OCI-LY1 (cell line): ENCODE measurements around the gene PCGF3.
"Not testable (repeated sequence)": the region's sequence is repeated elsewhere in the genome, so short reads cannot be mapped to it uniquely, and the experiment has no call there.

Experiments
- H2AFZ ChIP-seq: fragments of 200-600 bp; sonication (generic), shearing (Covaris generic); 2 replicates; pipeline ENCODE4 v1.6.0; 2014; ENCODE audit warnings: antibody characterized with exemption, mild to moderate bottlenecking, low read length
- H3F3A ChIP-seq: fragments of 200-600 bp; sonication (generic), shearing (Covaris generic); 2 replicates; pipeline ENCODE4 v1.6.0; 2014; ENCODE audit warnings: mild to moderate bottlenecking, antibody characterized with exemption, low read length, moderate library complexity; ENCODE audit not compliant: insufficient read depth
- H3K27ac ChIP-seq: fragments of 200-600 bp; sonication (generic); 2 replicates; pipeline ENCODE4 v1.5.1; 2014; ENCODE audit warnings: low read length, mixed run types, mild to moderate bottlenecking, low read depth; ENCODE audit not compliant: poor library complexity, severe bottlenecking
- H3K27me3 ChIP-seq: fragments of 200-600 bp; sonication (generic); 2 replicates; pipeline ENCODE4 v1.6.0; 2014; ENCODE audit warnings: antibody characterized with exemption, mild to moderate bottlenecking, low read length, moderate library complexity; ENCODE audit not compliant: insufficient read depth
- H3K36me3 ChIP-seq: fragments of 200-600 bp; sonication (generic); 2 replicates; pipeline ENCODE4 v1.6.1; 2014; ENCODE audit warnings: mild to moderate bottlenecking, antibody characterized with exemption, low read length, moderate library complexity, mixed read lengths; ENCODE audit not compliant: insufficient read depth
- H3K4me1 ChIP-seq: fragments of 200-600 bp; sonication (generic); 2 replicates; pipeline ENCODE4 v1.5.1; 2014; ENCODE audit warnings: mild to moderate bottlenecking, low read length, moderate library complexity; ENCODE audit not compliant: insufficient read depth, severe bottlenecking
- H3K4me2 ChIP-seq: fragments of 200-600 bp; sonication (generic), shearing (Covaris generic); 2 replicates; pipeline ENCODE4 v1.6.1; 2014; ENCODE audit warnings: low read length
- H3K4me3 ChIP-seq: fragments of 200-600 bp; sonication (generic); 2 replicates; pipeline ENCODE4 v1.5.1; 2014; ENCODE audit warnings: low read length, low read depth, mild to moderate bottlenecking, mixed read lengths; ENCODE audit not compliant: poor library complexity, severe bottlenecking
- H3K79me2 ChIP-seq: fragments of 200-600 bp; shearing (Covaris generic); 2 replicates; pipeline ENCODE4 v1.6.1; 2016; ENCODE audit warnings: mixed run types, low read length, mixed read lengths; ENCODE audit not compliant: insufficient read depth
- H3K9ac ChIP-seq: fragments of 200-600 bp; sonication (generic), shearing (Covaris generic); 2 replicates; pipeline ENCODE4 v1.6.1; 2014; ENCODE audit warnings: mild to moderate bottlenecking, low read length, mixed read lengths
- H3K9me2 ChIP-seq: fragments of 200-600 bp; sonication (generic), shearing (Covaris generic); 2 replicates; pipeline ENCODE4 v1.6.1; 2014; ENCODE audit warnings: low read depth, mild to moderate bottlenecking, low read length, mixed read lengths
- H3K9me3 ChIP-seq: fragments of 200-600 bp; shearing (Covaris generic); 2 replicates; pipeline ENCODE4 v1.6.1; 2014; ENCODE audit warnings: low read length, mixed read lengths
- H4K20me1 ChIP-seq: fragments of 200-600 bp; sonication (generic), shearing (Covaris generic); 2 replicates; pipeline ENCODE4 v1.6.0; 2016; ENCODE audit warnings: mild to moderate bottlenecking, low read length; ENCODE audit not compliant: insufficient read depth
- CTCF ChIP-seq: fragments of 200-600 bp; sonication (generic), shearing (Covaris generic); IDR thresholded peaks from 2 replicates; pipeline ENCODE4 v1.5.1; 2017; ENCODE audit warnings: mild to moderate bottlenecking, antibody characterized with exemption, low read length, moderate library complexity, mixed read lengths
- EZH2 ChIP-seq: fragments of 200-600 bp; sonication (generic), shearing (Covaris generic); IDR thresholded peaks from 2 replicates; pipeline ENCODE4 v1.8.0; 2017; ENCODE audit warnings: borderline replicate concordance, mixed run types, mild to moderate bottlenecking, antibody characterized with exemption, low read length, moderate library complexity, mixed read lengths

PCGF3 gene

DNA sequence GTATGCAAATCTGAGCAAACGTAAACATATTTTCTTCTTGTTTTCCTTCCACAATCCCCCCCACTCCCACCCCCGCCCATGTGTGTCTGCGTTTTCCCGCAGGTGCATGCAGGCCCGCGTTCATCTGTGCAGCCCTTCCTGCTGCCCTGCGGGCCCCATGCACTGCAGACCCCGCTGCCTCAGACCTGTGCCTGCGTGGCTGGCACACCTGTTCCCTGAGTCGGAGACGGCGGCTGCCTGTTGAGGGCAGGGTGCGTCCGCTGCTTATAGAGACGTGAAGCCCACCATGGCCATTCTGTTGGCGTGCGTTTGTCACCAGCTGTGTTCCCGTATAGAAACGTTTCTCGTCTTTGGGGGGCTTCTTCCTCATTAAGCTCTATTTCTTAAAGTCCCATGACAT lies 51.5 kb downstream of the PCGF3 start:
- no peaks in the 10 kb centered on the region for H3K9me2 ChIP-seq
- H3K4me1 ChIP-seq: no peaks in the 10 kb centered on the region
- H3K27me3 ChIP-seq: no peaks in the 10 kb centered on the region
- no peak overlapping the region for H3K4me3 ChIP-seq
- H3K27ac ChIP-seq: no peak overlapping the region
- H4K20me1 ChIP-seq: no peaks in the 10 kb centered on the region
- H2AFZ ChIP-seq: no peak overlapping the region
- H3K9ac ChIP-seq: no peak overlapping the region
- peaks cover 17% of the 10 kb centered on the region for H3K36me3 ChIP-seq
- H3K9me3 ChIP-seq: no peaks in the 10 kb centered on the region
- H3K79me2 ChIP-seq: no peaks in the 10 kb centered on the region
- TF ChIP-seq EZH2 (no peak), CTCF (no peak)
- no peaks in the 10 kb centered on the region for H3F3A ChIP-seq
- no peak overlapping the region for H3K4me2 ChIP-seq

- H3K4me3 ChIP-seq, H3K79me2 ChIP-seq, H3K4me1 ChIP-seq, H3K9me3 ChIP-seq, H3K27ac ChIP-seq, H4K20me1 ChIP-seq, H3K4me2 ChIP-seq, H3K9ac ChIP-seq, H2AFZ ChIP-seq, H3K27me3 ChIP-seq, H3K9me2 ChIP-seq, H3F3A ChIP-seq: not testable (repeated sequence)
- peaks cover 28% of the 10 kb centered on the region for H3K36me3 ChIP-seq
Observed at GRCh38 chr4:759810-760209, 54.2 kb downstream of the PCGF3 start.

GRCh38 chr4:760616-761015 lies 55.0 kb downstream of the PCGF3 start:
- Histone ChIP-seq H3K4me1 (no peaks in the 10 kb centered on the region), H4K20me1 (no peaks in the 10 kb centered on the region), H3K4me2 (no peak overlapping the region), H3K27ac (no peak overlapping the region), H3F3A (no peaks in the 10 kb centered on the region), H3K27me3 (no peaks in the 10 kb centered on the region), H3K4me3 (no peak overlapping the region), H3K36me3 (peaks cover 28% of the 10 kb centered on the region), H3K9ac (no peak overlapping the region), H2AFZ (no peak overlapping the region), H3K9me2 (no peaks in the 10 kb centered on the region), H3K9me3 (no peaks in the 10 kb centered on the region), H3K79me2 (no peaks in the 10 kb centered on the region)
- TF ChIP-seq CTCF (no peak), EZH2 (no peak)

- Histone ChIP-seq H3F3A (no peaks in the 10 kb centered on the region), H3K27ac (no peak overlapping the region), H4K20me1 (no peaks in the 10 kb centered on the region), H3K4me1 (no peaks in the 10 kb centered on the region), H3K79me2 (no peaks in the 10 kb centered on the region), H3K36me3 (peaks cover 32% of the 10 kb centered on the region), H3K4me2 (no peak overlapping the region), H3K27me3 (no peaks in the 10 kb centered on the region), H3K9ac (no peak overlapping the region), H2AFZ (no peak overlapping the region), H3K9me2 (no peaks in the 10 kb centered on the region), H3K9me3 (no peaks in the 10 kb centered on the region), H3K4me3 (no peak overlapping the region)
- TF ChIP-seq CTCF: no peak
- TF ChIP-seq EZH2: no peak
Observed at GRCh38 chr4:761086-761485, 55.5 kb downstream of the PCGF3 start.
